Measurements from ENCODE around the gene ADAMTS12.

The ADAMTS12 gene

DNA sequence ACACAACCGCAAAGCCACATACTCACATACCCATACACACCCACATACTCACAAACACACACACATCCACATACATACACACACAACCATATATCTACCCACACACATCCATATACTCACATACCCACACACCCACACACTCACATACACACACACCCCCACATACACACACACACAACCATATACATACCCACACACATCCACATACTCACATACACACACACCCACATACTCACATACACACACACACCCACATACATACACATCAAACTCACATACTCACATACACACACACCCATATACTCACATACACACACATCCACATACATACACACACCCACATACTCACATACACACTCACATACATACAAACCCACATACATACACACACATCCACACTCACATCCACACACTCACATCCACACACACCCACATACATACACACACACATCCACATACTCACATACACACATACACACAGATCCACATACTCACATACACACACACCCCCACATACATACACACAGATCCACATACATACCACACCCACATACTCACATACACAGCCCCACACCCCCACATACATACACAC, 220.0 kb downstream of the ADAMTS12 start:
- TF ChIP-seq, protein P1, sequence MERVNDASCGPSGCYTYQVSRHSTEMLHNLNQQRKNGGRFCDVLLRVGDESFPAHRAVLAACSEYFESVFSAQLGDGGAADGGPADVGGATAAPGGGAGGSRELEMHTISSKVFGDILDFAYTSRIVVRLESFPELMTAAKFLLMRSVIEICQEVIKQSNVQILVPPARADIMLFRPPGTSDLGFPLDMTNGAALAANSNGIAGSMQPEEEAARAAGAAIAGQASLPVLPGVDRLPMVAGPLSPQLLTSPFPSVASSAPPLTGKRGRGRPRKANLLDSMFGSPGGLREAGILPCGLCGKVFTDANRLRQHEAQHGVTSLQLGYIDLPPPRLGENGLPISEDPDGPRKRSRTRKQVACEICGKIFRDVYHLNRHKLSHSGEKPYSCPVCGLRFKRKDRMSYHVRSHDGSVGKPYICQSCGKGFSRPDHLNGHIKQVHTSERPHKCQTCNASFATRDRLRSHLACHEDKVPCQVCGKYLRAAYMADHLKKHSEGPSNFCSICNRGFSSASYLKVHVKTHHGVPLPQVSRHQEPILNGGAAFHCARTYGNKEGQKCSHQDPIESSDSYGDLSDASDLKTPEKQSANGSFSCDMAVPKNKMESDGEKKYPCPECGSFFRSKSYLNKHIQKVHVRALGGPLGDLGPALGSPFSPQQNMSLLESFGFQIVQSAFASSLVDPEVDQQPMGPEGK (CRISPR knock-in tag; IDR thresholded peaks at IDR 0.05; ENCODE audit: borderline replicate concordance): no peak
- TF ChIP-seq, protein P2, sequence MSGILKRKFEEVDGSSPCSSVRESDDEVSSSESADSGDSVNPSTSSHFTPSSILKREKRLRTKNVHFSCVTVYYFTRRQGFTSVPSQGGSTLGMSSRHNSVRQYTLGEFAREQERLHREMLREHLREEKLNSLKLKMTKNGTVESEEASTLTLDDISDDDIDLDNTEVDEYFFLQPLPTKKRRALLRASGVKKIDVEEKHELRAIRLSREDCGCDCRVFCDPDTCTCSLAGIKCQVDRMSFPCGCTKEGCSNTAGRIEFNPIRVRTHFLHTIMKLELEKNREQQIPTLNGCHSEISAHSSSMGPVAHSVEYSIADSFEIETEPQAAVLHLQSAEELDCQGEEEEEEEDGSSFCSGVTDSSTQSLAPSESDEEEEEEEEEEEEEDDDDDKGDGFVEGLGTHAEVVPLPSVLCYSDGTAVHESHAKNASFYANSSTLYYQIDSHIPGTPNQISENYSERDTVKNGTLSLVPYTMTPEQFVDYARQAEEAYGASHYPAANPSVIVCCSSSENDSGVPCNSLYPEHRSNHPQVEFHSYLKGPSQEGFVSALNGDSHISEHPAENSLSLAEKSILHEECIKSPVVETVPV (CRISPR knock-in tag; IDR thresholded peaks at IDR 0.05): no peak
- no peak for TF ChIP-seq ZNF565 (CRISPR knock-in tag; conservative IDR thresholded peaks at IDR 0.05; ENCODE audit: low read depth)
- no peak for TF ChIP-seq OSR1 (CRISPR knock-in tag; IDR thresholded peaks at IDR 0.05)
- TF ChIP-seq ZNF70 (CRISPR knock-in tag; IDR thresholded peaks at IDR 0.05): no peak
- TF ChIP-seq RARB (CRISPR knock-in tag; IDR thresholded peaks at IDR 0.05): no peak
- no peak for ATAC-seq

DNA sequence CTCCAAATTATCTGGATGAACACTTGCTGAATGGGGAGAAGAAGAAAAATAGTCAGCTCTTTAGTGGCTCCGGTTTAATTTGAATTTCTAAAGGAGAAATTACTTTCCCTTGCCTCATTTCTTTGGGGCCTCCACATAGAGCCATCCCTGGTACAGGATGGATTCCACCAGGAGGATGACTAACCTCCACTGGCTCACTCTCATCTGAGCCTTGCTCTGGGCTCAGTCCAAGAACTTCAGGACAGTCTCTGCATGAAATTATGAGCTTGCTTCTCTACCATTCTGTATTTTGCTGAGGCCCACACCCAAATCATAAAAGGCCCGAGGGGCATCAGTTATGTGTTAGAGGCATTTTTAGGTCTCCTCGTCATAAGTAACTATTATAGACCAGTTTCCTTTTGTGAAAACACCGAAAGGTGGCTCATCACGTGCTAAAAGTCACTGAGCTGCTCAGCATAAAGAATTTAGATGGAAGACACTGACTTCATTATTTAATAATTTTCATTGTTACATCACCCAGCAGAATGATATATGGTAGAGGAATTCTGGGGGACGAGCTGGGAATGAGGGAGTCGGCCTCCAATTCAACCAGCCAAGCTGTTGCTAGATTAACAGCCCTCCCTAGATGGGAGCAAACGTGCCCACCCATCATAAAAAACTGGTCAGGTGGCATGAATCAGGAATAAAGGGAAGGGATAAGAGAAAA, 228.9 kb downstream of the ADAMTS12 start:
- no peak for TF ChIP-seq ISL1 (CRISPR knock-in tag; IDR thresholded peaks at IDR 0.05)
- TF ChIP-seq, protein P1 (CRISPR knock-in tag; IDR thresholded peaks at IDR 0.05; ENCODE audit: borderline replicate concordance): no peak
- no peak for TF ChIP-seq POU6F1 (CRISPR knock-in tag; IDR thresholded peaks at IDR 0.05; ENCODE audit: borderline replicate concordance, low read depth)
- TF ChIP-seq GLIS3 (CRISPR knock-in tag; IDR thresholded peaks at IDR 0.05): no peak
- no peak for TF ChIP-seq CREB5 (CRISPR knock-in tag; IDR thresholded peaks at IDR 0.05; ENCODE audit: low read depth)
- TF ChIP-seq CSDC2 (CRISPR knock-in tag; IDR thresholded peaks at IDR 0.05): no peak
- no peak for TF ChIP-seq TOX (CRISPR knock-in tag; IDR thresholded peaks at IDR 0.05; ENCODE audit: borderline replicate concordance)
- TF ChIP-seq ZC3H10 (CRISPR knock-in tag; IDR thresholded peaks at IDR 0.05): no peak
- no peak for TF ChIP-seq ZNF565 (CRISPR knock-in tag; conservative IDR thresholded peaks at IDR 0.05; ENCODE audit: low read depth)
- no peak for TF ChIP-seq OSR1 (CRISPR knock-in tag; IDR thresholded peaks at IDR 0.05)
- no peak for TF ChIP-seq ZNF70 (CRISPR knock-in tag; IDR thresholded peaks at IDR 0.05)
- TF ChIP-seq BACH2 (CRISPR knock-in tag; IDR thresholded peaks at IDR 0.05; ENCODE audit: borderline replicate concordance): no peak
- no peak for TF ChIP-seq ARNTL (CRISPR knock-in tag; IDR thresholded peaks at IDR 0.05; ENCODE audit: borderline replicate concordance, low read depth)
- TF ChIP-seq ZNF8 (CRISPR knock-in tag; IDR thresholded peaks at IDR 0.05): no peak
- no peak for TF ChIP-seq SNAI2 (CRISPR knock-in tag; IDR thresholded peaks at IDR 0.05)
- no peak for ATAC-seq

DNA sequence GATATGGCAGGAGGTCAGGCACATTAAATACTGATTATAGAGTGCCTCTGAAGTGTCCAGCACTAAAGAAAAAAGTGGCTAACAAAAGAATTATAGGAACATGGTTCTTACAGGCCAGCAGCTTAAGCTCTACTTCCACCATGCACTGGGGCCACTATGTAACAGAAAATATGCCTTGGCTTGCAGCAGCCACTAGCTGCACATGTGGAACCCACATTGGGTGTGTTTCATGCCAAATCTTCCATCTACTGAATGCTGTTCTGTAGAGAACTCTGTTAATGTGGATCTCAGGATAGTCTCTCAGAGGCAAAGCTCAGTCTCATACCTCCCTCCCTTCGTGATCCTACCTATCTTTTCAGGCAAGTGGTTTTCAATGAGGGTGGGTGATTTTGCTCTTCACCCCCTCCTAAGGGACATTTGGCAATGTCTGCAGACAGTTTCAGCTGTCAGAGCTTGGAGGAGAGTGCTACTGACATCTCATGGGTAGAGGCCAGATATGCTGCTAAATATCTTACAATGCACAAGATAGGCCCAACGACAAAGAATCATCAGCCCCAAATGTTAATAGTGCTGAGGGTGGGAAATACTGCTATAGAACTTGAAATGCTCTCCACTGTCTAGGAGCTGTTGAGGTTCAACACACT, 232.1 kb downstream of the ADAMTS12 start:
- no peak for ATAC-seq
- TF ChIP-seq POU6F1 (CRISPR knock-in tag; IDR thresholded peaks at IDR 0.05; ENCODE audit: borderline replicate concordance, low read depth): no peak
- no peak for TF ChIP-seq SNAI2 (CRISPR knock-in tag; IDR thresholded peaks at IDR 0.05)
- no peak for TF ChIP-seq ZC3H10 (CRISPR knock-in tag; IDR thresholded peaks at IDR 0.05)
- TF ChIP-seq ZNF565 (CRISPR knock-in tag; conservative IDR thresholded peaks at IDR 0.05; ENCODE audit: low read depth): no peak
- TF ChIP-seq RARB (CRISPR knock-in tag; IDR thresholded peaks at IDR 0.05): no peak
- TF ChIP-seq CSDC2 (CRISPR knock-in tag; IDR thresholded peaks at IDR 0.05): no peak
- TF ChIP-seq, protein P3, sequence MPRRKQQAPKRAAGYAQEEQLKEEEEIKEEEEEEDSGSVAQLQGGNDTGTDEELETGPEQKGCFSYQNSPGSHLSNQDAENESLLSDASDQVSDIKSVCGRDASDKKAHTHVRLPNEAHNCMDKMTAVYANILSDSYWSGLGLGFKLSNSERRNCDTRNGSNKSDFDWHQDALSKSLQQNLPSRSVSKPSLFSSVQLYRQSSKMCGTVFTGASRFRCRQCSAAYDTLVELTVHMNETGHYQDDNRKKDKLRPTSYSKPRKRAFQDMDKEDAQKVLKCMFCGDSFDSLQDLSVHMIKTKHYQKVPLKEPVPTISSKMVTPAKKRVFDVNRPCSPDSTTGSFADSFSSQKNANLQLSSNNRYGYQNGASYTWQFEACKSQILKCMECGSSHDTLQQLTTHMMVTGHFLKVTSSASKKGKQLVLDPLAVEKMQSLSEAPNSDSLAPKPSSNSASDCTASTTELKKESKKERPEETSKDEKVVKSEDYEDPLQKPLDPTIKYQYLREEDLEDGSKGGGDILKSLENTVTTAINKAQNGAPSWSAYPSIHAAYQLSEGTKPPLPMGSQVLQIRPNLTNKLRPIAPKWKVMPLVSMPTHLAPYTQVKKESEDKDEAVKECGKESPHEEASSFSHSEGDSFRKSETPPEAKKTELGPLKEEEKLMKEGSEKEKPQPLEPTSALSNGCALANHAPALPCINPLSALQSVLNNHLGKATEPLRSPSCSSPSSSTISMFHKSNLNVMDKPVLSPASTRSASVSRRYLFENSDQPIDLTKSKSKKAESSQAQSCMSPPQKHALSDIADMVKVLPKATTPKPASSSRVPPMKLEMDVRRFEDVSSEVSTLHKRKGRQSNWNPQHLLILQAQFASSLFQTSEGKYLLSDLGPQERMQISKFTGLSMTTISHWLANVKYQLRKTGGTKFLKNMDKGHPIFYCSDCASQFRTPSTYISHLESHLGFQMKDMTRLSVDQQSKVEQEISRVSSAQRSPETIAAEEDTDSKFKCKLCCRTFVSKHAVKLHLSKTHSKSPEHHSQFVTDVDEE (CRISPR knock-in tag; IDR thresholded peaks at IDR 0.05): no peak
- no peak for TF ChIP-seq PPARA (CRISPR knock-in tag; IDR thresholded peaks at IDR 0.05; ENCODE audit: borderline replicate concordance)
- TF ChIP-seq ZFP3 (CRISPR knock-in tag; IDR thresholded peaks at IDR 0.05): no peak
- TF ChIP-seq, protein P1 (CRISPR knock-in tag; IDR thresholded peaks at IDR 0.05; ENCODE audit: borderline replicate concordance): no peak

Data from SK-N-SH treated with all-trans-retinoic acid at 6 μM for 48 hours (cell line).